ENCODE data around the gene ZNF281. TPM values are rescaled to one million over a fixed set of nuclear protein-coding genes. Genes with fewer than 3 reads are reported as not detected.

ZNF281 gene
- total RNA-seq, 1 experiment from 2014 or later, result 22.3 TPM

DNA sequence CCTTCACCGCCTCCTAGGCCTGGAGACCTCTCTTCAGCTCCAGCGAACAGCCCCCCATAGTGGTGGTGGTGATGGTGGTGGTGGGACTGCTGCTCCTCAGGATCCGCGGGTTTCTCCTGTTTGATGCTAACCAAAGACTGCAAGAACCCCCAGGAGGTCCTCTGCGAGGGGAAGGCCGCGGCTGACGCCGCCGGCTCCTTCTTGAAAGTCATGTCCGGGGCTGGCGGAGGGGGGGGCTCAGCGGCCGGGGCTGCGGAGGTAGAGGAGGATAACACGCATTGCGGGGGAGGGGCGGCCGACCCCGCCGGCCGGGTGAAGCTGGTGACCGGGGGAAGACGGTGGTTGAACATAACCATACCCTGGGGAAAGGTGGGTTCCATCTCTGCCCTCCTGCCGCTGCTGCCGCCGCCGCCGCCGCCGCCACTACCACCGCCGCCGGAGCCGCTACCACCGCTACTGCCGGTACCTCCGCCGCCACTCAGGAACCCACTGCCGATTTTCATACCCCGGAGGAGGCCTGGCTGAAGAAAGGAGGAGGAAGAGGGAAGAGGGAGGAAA is 554 bp downstream of the ZNF281 start:
- BruUV-seq (replicated peaks), result no TSS peak
- H3K4me3 Mint-ChIP-seq (ENCODE audit: unreplicated experiment), result peak overlapping the region; percentile 94
- intact Hi-C loops (cut with micrococcal nuclease), result no loop called here
- peak overlapping the region; percentile 93 for H3K27ac Mint-ChIP-seq (ENCODE audit: low read depth, unreplicated experiment)
- no peaks in the 10 kb centered on the region for H3K27me3 Mint-ChIP-seq (ENCODE audit: insufficient read depth, unreplicated experiment)
- DNase-seq (ENCODE audit: unreplicated experiment), result no peak
- H3K36me3 Mint-ChIP-seq (ENCODE audit: insufficient read depth, unreplicated experiment), result peaks cover 52% of the 10 kb centered on the region
- peaks cover 60% of the 10 kb centered on the region for H3K4me1 Mint-ChIP-seq (ENCODE audit: insufficient read depth, unreplicated experiment)
- ChIA-PET POLR2A (interaction anchor here (0.6 to 9.2 kb wide), 10 partner anchors 9 to 634 kb away, joined by 3 to 81 read pairs (median 3); no protein-coding TSS in a partner anchor), CTCF (interaction anchor here (0.6 to 1.2 kb wide), 6 partner anchors 13 to 467 kb away, joined by 3 to 9 read pairs (median 4); no protein-coding TSS in a partner anchor)
- TF ChIP-seq, protein P1, sequence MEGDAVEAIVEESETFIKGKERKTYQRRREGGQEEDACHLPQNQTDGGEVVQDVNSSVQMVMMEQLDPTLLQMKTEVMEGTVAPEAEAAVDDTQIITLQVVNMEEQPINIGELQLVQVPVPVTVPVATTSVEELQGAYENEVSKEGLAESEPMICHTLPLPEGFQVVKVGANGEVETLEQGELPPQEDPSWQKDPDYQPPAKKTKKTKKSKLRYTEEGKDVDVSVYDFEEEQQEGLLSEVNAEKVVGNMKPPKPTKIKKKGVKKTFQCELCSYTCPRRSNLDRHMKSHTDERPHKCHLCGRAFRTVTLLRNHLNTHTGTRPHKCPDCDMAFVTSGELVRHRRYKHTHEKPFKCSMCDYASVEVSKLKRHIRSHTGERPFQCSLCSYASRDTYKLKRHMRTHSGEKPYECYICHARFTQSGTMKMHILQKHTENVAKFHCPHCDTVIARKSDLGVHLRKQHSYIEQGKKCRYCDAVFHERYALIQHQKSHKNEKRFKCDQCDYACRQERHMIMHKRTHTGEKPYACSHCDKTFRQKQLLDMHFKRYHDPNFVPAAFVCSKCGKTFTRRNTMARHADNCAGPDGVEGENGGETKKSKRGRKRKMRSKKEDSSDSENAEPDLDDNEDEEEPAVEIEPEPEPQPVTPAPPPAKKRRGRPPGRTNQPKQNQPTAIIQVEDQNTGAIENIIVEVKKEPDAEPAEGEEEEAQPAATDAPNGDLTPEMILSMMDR (IDR thresholded peaks at IDR 0.05; ENCODE audit: unreplicated experiment), result no peak
- H3K9me3 Mint-ChIP-seq (ENCODE audit: unreplicated experiment), result peaks cover 5% of the 10 kb centered on the region

DNA sequence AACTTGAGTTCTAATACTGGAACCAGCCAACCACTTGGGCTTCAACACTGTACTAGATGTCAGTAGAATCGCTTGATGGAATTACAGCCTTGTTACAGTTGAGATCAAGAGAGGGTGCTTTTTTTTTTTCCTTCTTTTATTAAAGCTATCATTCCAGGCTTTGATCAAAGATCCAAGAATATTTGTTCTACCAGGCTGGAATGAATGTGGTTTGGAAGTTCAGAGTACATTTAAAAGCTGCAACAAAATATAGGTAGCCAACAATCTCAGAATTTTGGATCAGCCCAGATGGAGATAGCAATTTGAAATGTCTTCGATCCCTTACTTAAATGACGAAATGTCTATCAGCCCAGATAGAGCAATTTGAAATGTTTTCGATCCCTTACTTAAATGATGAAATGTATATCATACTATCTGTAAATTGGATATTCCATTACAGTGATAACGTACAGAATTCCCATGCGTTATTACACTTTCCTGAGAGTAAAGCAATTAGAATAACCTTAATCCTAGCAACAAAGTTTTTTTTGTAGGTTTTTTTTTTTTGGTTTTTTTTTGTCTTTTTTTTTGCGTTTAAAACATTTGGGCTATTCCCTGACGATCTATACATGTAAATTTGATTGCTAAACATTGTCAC is 3.6 kb downstream of the ZNF281 start:
- TF ChIP-seq, protein P1 (IDR thresholded peaks at IDR 0.05; ENCODE audit: unreplicated experiment), result no peak
- Mint-ChIP-seq H3K4me3 (ENCODE audit: unreplicated experiment) (peak overlapping the region; percentile 54), H3K27me3 (ENCODE audit: insufficient read depth, unreplicated experiment) (no peaks in the 10 kb centered on the region), H3K27ac (ENCODE audit: low read depth, unreplicated experiment) (peak overlapping the region; percentile 75), H3K9me3 (ENCODE audit: unreplicated experiment) (peaks cover 5% of the 10 kb centered on the region), H3K36me3 (ENCODE audit: insufficient read depth, unreplicated experiment) (peaks cover 82% of the 10 kb centered on the region), H3K4me1 (ENCODE audit: insufficient read depth, unreplicated experiment) (peaks cover 66% of the 10 kb centered on the region)
- ChIA-PET POLR2A (interaction anchor here (1.5 to 4.8 kb wide), 4 partner anchors 9 to 30 kb away, joined by 3 to 53 read pairs (median 10); no protein-coding TSS in a partner anchor), CTCF (interaction anchor here (0.7 to 1.6 kb wide), 6 partner anchors 30 to 721 kb away, joined by 3 to 6 read pairs (median 4); no protein-coding TSS in a partner anchor)
- intact Hi-C loops (cut with micrococcal nuclease), result no loop called here
- no peak for DNase-seq (ENCODE audit: unreplicated experiment)
- no TSS peak for BruUV-seq (replicated peaks)

DNA sequence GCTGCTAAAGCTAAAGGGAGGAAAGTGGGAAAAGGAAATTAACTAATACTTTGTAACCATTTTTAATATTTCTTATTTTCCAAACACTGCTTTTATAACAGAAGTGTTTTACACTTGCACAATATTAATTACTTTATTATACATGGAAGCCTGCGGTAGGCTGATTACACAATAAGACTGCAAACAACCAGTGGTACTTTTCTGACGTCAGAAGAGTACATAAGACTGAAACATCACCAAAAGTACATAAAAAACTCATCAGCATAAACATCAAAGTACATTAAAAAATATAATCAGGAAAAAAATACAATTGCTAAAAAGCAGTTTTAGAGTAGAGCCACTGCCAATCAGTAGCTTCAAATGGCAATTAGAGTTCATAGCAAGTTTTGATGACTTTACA is 4.6 kb downstream of the ZNF281 start:
- TF ChIP-seq, protein P1 (IDR thresholded peaks at IDR 0.05; ENCODE audit: unreplicated experiment), result no peak
- peak; percentile 75 for DNase-seq (ENCODE audit: unreplicated experiment)
- BruUV-seq (replicated peaks), result no TSS peak
- peaks cover 5% of the 10 kb centered on the region for H3K9me3 Mint-ChIP-seq (ENCODE audit: unreplicated experiment)
- peaks cover 66% of the 10 kb centered on the region for H3K4me1 Mint-ChIP-seq (ENCODE audit: insufficient read depth, unreplicated experiment)
- intact Hi-C loops (cut with micrococcal nuclease), result no loop called here
- ChIA-PET POLR2A (interaction anchor here (0.6 to 2.4 kb wide), 14 partner anchors 8 to 1518 kb away, joined by 3 to 15 read pairs (median 4); no protein-coding TSS in a partner anchor), CTCF (interaction anchor here (0.6 to 1.3 kb wide), 5 partner anchors 20 to 174 kb away, joined by 3 read pairs; no protein-coding TSS in a partner anchor)
- H3K36me3 Mint-ChIP-seq (ENCODE audit: insufficient read depth, unreplicated experiment), result peaks cover 83% of the 10 kb centered on the region
- H3K27ac Mint-ChIP-seq (ENCODE audit: low read depth, unreplicated experiment), result peak overlapping the region; percentile 75
- H3K27me3 Mint-ChIP-seq (ENCODE audit: insufficient read depth, unreplicated experiment), result no peaks in the 10 kb centered on the region
- H3K4me3 Mint-ChIP-seq (ENCODE audit: unreplicated experiment), result peak overlapping the region; percentile 54

DNA sequence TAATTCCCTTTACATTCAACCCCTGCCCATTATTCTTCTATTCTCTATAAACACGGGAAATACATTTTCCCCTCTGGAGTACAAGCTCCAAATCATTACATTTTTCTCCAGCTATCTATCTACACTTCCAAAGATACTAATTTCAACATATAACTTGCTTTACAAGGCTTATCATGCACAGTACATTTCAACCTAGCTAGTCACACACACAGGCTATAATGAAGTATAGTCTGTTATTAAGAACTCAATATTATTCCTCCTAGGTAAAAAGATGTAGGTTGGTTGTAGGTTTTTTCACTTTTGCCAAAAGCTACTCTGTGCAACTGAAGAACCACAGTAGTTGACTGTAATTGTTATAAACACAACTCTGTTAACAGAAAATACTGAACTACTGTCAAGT is 8.1 kb downstream of the ZNF281 start:
- H3K36me3 Mint-ChIP-seq (ENCODE audit: insufficient read depth, unreplicated experiment), result peaks cover 66% of the 10 kb centered on the region
- POLR2A ChIA-PET, result interaction anchor here (0.7 to 3.5 kb wide), 5 partner anchors 8 to 26 kb away, joined by 3 to 26 read pairs (median 4); partner anchors contain the start of gene ZNF281
- intact Hi-C loops (cut with micrococcal nuclease), result no loop called here

More for the DNA sequence above, 8.1 kb downstream of the ZNF281 start:
- Mint-ChIP-seq H3K9me3 (ENCODE audit: unreplicated experiment) (no peaks in the 10 kb centered on the region), H3K27me3 (ENCODE audit: insufficient read depth, unreplicated experiment) (no peaks in the 10 kb centered on the region), H3K4me1 (ENCODE audit: insufficient read depth, unreplicated experiment) (peaks cover 45% of the 10 kb centered on the region), H3K27ac (ENCODE audit: low read depth, unreplicated experiment) (peak overlapping the region; percentile 3), H3K4me3 (ENCODE audit: unreplicated experiment) (no peak overlapping the region)
- no TSS peak for BruUV-seq (replicated peaks)
- no peak for DNase-seq (ENCODE audit: unreplicated experiment)
- TF ChIP-seq, protein P1 (IDR thresholded peaks at IDR 0.05; ENCODE audit: unreplicated experiment), result no peak
- CTCF ChIA-PET, result interaction anchor here (0.6 kb wide), 2 partner anchors 450 to 637 kb away, joined by 3 read pairs; no protein-coding TSS in a partner anchor

All from MCF 10A (cell line).